ENCODE results near the gene SPATC1L. TPM values are rescaled to one million over a fixed set of nuclear protein-coding genes. Genes with fewer than 3 reads are reported as not detected.

Gene SPATC1L
- total and polyA plus RNA-seq, 2 donors (not counting 3 experiments of a cell fraction or from before 2014, with no cell fraction given) = 11.5 to 15.3 TPM

- no peak for TF ChIP-seq FOS (IDR thresholded peaks at IDR 0.05; ENCODE audit: borderline replicate concordance, insufficient read depth, low read length)
- no peak for TF ChIP-seq GATA2 (IDR thresholded peaks at IDR 0.05; ENCODE audit: insufficient read depth, insufficient read length, low read depth, low read length)
- TF ChIP-seq MYC (IDR thresholded peaks at IDR 0.05; ENCODE audit: low read depth, low read length) = no peak
- no peak for TF ChIP-seq CTCF (IDR thresholded peaks at IDR 0.05; ENCODE audit: extremely low read depth in 1 of 2, insufficient read depth in 1 of 2, low read depth in 1 of 2, low read length in 2 of 2)
- TF ChIP-seq MAX (IDR thresholded peaks at IDR 0.05; ENCODE audit: insufficient read depth, insufficient read length) = no peak
- no peak for TF ChIP-seq JUN (IDR thresholded peaks at IDR 0.05; ENCODE audit: borderline replicate concordance, insufficient read depth, insufficient read length, low read depth)
- TF ChIP-seq EZH2 (IDR thresholded peaks at IDR 0.05; ENCODE audit: borderline replicate concordance, low read depth, low read length, severe bottlenecking) = no peak
- no peak for TF ChIP-seq POLR2AphosphoS5 (IDR thresholded peaks at IDR 0.05; ENCODE audit: insufficient read depth, low read depth, low read length)
- no peak for TF ChIP-seq POLR2A (IDR thresholded peaks at IDR 0.05; ENCODE audit: low read depth, low read length)
- no peak overlapping the region for H2AFZ ChIP-seq (ENCODE audit: low read depth, low read length)
- no peaks in the 10 kb centered on the region for H3K79me2 ChIP-seq (ENCODE audit: control insufficient read depth, insufficient read depth, low read length)
- no peak overlapping the region for H3K4me3 ChIP-seq (replicated peaks in 1 of 3; ENCODE audit: insufficient read depth in 1 of 3, low read depth in 1 of 3, low read length in 3 of 3)
- DNase-seq (ENCODE audit: low read depth, low spot score) (no peak), FAIRE-seq (no peak)
- no peaks in the 10 kb centered on the region for H3K36me3 ChIP-seq (ENCODE audit: control insufficient read depth in 2 of 2, extremely low read depth in 1 of 2, insufficient read depth in 2 of 2, low read length in 2 of 2)
- BruUV-seq (replicated peaks) = TSS peak; percentile 24
- no peak overlapping the region for H3K9ac ChIP-seq (replicated peaks; ENCODE audit: extremely low read depth, insufficient read depth, low read length)
- peaks cover 3% of the 10 kb centered on the region for H3K4me1 ChIP-seq (ENCODE audit: control insufficient read depth, extremely low read depth, insufficient read depth, low read length)
- H3K4me2 ChIP-seq (ENCODE audit: insufficient read depth, low read length) = no peak overlapping the region
- CTCF ChIA-PET = interaction anchor here (1.4 to 3.6 kb wide), 7 partner anchors 9 to 495 kb away, joined by 3 to 78 read pairs (median 10); partner anchors contain the start of genes MCM3AP and YBEY
- intact Hi-C loops (cut with micrococcal nuclease) (loop anchor here (1.0 to 5.0 kb wide), 3 partner anchors 83 to 178 kb away; partner anchors contain the start of genes C21orf58, LSS, PCNT and YBEY), dilution Hi-C loops (cut with MboI; ENCODE audit: extremely low pct_ligation_motif_present, low sequenced_read_pairs) (no loop called here)
- no peaks in the 10 kb centered on the region for H3K9me1 ChIP-seq (replicated peaks; ENCODE audit: control insufficient read depth, extremely low read depth, insufficient read depth, low read length)
- no peak overlapping the region for H3K27ac ChIP-seq (ENCODE audit: insufficient read depth, low read depth, low read length)
- H3K27me3 ChIP-seq (ENCODE audit: control insufficient read depth in 2 of 2, insufficient read depth in 2 of 2, low read length in 2 of 2) = peaks cover 0 to 4% of the 10 kb centered on the region in 2 experiments
- POLR2A ChIA-PET = no interaction called here
- no peaks in the 10 kb centered on the region for H3K9me3 ChIP-seq (replicated peaks; ENCODE audit: control insufficient read depth, insufficient read depth, low read length)
- H4K20me1 ChIP-seq (replicated peaks; ENCODE audit: control insufficient read depth, extremely low read depth, insufficient read depth, low read length) = no peaks in the 10 kb centered on the region
Observed at GRCh38 chr21:46144464-46145070, 39.7 kb downstream of the SPATC1L start.
